NOMO-1 treated with DMSO at 0.1 percent for 48 hours (cell line): ENCODE measurements around the gene CPSF4L.

Experiments used
- DNase-seq: peaks from one replicate; lab custom pipeline; 2025; ENCODE audit not compliant: unreplicated experiment; lab: John Stamatoyannopoulos, UW

The CPSF4L gene

DNA sequence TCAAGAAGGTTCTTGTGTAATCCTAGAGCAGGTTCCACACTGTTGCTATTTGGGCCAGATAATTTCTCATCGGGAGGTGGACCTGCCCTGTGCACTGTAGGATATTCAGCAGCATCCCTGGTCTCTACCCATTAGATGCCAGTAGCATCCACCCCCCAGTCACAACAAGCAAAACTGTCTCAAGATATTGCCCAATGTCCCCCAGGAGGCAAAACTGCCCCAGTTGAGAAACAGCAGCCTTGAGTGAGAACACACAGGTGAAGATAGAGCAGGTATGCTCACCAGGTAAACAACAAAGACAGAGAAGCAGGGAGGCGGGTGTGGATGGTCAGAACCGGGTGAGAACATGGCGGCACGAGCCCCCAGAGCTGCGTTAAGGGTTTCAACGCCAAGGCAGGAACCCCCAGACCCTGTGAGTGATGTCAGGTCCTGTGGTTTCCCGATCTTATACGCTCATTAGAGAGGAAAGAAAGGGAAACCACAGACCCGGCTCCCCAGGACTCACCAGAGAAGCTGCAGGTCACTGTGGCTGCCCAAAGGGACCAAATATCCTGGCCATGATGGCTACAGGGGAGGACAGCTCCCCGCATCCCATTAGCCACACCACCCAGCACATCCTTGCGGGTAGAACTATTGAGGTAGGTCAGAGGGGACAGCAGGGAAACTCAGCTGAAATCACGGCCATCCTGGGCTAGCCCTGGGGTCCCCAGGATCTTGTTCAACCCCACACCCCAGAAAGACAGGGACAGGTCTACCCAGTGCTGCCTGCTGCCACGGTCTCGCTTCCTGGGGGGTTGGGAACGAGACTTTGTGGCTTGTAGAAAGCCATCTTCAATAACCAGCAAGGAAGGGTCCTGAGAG is 28.9 kb upstream of the CPSF4L start:
- peak; percentile 14 for DNase-seq

DNA sequence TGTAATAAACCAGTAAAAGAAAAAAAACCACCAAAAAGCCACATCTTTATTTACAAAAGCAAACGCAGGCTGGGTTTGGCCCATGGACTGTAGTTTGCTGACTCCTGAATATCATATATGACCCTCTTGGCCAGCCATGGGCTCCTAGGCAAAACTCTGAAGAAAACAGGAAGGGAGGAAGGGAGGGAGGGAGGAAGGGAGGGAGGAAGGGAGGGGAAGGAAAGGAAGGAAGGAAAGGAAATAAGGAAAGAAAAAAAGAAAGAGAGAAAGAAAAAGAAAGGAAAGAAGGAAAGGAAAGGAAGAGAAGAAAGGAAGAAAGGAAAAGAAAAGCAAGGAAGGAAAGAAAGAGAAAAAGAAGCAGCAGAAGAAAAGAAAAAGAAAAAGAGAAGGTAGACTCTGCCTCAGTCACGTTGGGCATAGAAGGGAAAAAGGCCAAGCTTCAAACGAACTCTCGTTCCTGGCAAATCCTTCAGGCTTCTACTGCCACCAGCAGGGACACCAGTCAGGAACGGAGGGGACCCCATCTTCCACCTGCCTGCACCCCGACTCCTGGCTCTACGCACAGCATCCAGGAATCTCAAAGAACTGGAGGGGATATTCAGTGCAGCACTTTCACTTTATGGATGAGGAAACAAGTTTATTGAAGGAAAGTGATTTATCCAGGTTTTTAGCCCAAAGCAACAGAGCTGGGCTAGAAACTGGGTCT is 28.0 kb upstream of the CPSF4L start:
- no peak for DNase-seq

DNA sequence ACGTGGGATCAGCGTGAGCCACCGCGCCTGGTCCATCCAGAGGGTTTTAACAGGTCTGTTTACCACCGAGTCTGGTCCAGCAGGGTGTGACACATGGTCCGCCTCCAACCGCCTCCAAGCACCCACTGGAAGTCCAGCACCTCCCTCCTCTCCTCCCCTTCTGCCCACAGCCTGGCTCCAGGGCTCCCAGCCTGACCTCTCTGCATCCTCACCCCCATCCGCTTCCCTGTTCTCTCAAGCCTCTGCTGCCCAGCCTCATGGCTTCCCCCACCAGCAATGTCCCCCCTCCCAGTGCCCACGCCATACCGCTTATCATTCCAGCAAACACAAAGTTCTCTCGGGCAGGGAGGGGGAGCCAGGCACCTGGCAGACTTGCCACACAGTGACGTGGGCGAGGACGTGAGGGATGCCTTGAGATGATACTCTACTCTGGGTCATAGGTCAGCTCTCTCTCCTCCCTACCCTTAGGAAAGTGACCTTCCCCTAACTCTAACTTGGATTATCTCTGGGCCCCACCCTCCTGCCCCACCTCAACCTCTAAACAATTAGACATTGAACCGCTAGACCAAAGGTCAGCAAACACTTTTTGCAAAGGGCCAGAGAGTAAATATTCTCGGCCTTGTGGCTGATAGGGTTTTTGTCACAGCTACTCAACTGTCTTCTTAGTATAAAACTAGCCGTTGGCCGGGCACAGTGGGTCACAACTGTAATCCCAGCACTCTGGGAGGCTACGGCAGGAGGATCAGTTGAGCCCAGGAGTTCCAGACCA is 27.0 kb upstream of the CPSF4L start:
- DNase-seq = no peak

DNA sequence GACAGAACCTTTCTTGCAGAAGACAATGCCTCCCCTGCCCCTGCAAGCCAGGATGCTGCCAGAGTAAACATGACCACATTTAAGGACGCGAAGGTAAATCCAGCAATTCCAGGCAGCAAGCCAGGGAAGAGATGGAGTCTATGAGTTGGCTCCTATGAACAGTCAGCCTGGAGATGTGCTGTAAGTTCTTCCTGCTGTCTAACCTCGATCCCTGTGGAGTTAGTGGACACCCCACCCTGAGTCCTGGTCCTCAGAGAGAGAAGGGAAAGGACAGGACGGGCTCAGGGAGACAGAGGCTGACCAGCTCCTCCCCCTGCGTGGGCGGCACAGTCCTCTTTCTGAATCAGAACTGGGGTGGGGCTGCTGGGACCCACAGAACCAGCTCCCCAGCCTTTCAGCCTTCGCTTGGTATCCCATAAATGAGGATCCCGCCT is 25.2 kb upstream of the CPSF4L start:
- DNase-seq = no peak

DNA sequence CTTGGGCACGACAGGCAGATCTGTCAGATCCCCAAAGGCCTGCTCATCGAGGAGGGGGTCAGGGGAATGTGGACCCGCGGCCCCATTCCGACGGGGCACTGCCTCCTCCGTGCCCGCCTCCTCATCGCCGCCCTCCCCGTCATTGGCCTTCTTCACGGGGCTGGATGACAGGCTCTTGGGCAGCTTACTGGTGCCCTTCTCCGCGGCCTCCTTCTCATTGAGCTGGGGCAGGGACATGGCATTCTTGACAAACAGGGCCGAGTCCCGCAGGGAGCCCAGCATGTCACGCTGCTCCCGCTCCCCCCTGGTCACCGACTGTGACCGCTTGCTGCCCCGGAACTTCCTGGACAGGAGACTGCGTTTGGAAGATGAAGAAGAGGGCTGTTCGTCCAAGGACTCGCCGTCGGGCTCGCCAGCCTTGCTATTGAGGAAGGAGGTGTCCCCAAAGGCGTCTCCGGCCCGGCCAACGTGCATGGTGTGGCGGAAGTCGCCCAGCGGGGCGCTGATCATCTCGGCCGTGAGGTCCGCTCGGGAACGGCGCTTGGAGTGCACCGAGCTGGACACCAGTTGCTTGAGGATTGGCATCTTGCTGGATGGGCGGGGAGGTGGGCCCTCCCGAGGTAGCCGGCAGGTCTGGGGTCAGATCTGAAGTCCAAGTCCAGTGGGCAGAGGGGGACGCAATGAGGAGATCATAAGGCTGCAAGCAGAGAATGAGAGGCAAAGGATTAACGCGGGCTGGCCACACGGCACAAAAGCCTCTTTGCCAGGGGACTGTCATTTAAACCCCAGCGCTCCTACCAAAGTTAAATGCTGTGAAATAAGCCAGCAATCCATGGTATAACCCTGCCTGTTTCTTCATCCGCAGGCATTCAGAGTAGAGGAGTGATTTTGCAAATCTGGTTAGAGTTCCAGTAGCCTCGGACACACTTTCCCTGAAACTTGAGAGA is 24.5 kb upstream of the CPSF4L start:
- DNase-seq = no peak

DNA sequence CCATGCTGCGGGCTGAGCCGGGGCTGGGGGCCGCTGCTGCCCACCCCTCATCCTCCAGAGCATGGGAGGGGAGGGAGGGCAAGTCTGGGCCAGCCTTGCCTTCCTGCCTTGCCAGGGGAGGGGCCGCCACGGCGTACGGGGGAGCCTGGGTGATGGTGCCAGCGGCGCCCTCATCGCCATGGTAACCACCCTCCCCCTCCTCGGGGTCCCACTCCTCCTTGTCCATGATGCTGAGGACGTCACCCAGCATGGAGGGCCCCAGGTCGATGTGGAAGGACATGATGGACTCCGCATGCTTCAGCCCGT is 23.9 kb upstream of the CPSF4L start:
- DNase-seq = no peak

DNA sequence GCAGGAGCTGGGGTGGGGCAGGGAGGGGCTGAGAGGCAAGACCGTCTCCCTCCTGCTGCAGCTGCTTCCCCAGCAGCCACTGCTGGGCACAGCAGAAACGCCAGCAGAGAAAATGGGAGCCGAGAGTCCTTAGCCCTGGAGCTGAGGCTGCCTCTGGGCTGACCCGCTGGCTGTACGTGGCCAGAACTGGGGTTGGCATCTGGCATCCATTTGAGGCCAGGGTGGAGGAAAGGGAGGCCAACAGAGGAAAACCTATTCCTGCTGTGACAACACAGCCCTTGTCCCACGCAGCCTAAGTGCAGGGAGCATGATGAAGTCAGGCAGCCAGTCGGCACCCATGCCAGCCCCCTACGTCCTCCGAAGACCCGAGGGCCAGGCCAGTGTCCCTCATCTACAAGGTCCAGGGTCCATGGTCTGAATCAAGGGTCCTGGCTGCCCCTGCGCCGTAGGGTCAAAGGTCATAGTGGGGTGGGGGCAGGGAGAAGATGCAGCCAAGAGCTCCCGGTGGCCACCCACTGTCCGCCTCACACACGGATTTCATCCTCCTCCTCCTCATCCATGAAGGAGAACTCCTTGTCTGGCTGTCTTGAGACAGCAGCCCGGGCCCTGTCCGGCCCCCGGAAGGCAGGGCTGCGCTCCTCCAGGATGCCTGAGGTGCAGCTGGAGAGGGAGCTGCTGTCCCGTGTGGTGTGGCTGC is 23.4 kb upstream of the CPSF4L start:
- DNase-seq = no peak

DNA sequence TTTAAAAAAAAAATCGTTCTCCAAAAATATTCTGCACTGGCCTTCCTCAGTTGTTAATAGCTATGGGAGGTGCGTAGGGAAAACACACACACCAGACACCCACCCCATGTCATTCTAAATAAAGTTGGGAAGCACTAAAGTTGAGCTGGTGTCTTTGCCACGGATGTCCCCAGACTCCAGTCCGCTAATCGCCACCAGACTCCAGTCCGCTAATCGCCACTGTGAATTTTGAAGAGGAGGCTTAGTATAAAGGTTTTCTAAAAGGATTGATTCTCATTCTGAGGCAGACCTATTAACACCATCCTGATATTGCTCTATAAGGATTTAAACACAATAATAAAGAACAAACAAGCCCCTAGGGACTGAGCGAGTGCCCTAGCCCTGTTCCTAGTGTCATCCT is 22.7 kb upstream of the CPSF4L start:
- DNase-seq = no peak

DNA sequence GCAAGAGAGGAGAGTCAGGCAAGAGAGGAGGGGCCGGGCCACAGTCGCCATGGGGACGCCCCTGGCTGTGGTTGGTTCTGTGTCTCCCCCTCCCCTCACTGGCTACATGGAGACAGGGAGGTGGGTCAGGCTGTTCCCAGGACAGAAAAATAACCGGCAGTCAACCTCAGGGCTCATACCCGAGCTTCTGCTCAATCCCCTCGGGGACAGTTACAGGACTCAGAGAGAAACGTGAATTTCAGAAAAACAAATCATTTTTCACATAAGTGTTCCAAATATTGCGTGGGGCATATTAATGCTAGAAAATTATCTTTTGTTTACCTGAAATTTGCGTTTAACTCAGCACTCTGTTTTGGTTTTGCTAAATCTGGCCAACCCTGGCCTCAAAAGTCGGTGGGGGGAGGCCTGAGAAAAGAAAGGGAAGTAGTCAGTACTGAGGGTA is 22.2 kb upstream of the CPSF4L start:
- DNase-seq = peak; percentile 9

DNA sequence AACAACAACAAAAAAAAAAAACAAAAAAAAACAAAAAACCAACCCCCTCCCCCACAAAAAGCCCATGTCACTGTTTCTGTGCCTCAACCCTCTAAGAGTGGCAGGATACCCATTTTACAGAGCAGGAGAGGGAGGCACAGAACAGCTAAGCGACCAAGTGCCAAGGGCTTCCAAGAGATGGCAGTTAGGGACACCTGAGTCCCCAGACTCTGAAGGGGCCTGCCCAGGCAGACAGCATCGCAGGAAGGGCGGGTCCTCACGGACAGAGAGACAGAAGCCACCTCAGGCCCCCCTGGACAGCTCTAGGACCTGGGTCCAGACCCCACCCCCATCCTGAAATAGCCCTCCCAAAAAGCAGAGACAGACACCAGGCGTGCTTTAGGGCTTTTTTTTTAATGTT is 21.6 kb upstream of the CPSF4L start:
- DNase-seq = no peak

DNA sequence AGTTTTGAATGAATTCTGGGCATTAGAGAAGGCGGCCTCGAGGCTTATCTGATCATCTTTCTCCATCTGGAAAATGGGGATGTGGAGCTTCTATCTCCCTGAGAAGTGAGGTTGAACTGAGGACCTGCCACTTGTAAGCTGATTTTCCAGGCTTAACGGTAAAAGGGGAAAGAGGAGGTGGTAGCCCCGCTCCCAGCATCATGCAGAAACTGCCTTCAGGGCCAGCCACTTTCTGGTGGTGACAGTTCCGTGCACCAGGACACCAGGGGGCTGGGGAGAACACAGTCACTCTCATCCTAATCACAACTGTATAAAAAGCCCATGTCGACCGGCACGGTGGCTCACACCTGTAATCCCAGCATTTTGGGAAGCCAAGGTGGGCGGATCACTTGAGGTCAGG is 20.9 kb upstream of the CPSF4L start:
- no peak for DNase-seq

DNA sequence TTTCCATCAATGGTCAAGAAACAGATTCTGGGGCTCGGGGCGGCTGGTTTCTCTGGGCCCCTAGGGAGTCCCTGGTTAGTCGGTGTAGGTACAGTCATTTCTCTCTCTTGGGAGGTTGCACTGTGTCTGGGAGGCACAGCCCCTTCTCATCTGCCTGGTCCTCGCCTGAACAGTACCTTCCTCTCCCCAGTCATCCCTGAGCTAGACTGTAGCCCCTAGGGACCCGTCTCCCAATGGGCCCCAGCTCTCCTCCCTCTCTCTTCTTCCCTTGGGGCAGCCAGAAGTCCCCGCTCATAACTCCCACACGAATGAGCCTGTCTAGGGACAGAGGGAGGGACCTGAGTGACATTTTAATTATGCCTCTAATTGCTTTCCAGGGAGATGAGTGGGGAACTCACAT is 20.2 kb upstream of the CPSF4L start:
- DNase-seq = no peak

DNA sequence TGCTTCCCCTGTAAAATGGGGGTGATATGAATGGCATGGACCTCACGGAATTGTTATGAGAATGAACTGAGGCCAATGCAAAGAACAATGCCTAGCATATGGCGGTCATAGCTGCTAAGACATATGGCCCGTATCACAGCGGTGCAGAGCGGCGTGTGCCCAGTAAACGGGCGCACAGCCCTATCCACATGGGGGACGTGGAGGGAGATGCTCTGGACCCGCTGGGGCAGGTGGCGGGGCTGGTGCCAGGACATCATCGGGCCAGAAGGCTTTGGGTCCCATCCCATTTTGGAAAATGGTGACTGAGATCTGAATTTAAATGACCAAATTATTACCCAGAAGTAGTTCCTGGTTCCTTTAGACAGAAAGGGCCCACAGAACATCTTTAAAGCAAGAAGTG is 18.5 kb upstream of the CPSF4L start:
- DNase-seq = no peak

DNA sequence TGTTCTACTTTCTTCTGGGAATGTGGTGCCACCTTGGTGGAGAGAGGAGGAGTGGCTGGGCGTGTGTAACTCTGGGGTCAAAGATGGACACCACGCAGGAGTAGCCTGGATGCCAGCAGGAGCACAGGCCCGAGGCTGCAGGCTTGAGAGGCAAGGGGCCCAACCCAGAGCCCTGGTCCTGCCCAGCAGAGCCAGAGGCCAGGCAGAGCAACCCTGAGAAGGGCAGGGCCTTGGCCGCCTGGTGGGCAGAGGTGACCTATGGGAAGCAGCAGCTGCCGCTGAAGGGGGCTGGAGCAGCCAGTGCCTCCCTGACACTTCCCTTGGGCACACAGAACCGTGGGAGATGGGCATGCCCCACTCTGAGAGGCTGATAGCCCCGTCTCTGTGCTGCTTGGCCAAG is 18.0 kb upstream of the CPSF4L start:
- DNase-seq = no peak

DNA sequence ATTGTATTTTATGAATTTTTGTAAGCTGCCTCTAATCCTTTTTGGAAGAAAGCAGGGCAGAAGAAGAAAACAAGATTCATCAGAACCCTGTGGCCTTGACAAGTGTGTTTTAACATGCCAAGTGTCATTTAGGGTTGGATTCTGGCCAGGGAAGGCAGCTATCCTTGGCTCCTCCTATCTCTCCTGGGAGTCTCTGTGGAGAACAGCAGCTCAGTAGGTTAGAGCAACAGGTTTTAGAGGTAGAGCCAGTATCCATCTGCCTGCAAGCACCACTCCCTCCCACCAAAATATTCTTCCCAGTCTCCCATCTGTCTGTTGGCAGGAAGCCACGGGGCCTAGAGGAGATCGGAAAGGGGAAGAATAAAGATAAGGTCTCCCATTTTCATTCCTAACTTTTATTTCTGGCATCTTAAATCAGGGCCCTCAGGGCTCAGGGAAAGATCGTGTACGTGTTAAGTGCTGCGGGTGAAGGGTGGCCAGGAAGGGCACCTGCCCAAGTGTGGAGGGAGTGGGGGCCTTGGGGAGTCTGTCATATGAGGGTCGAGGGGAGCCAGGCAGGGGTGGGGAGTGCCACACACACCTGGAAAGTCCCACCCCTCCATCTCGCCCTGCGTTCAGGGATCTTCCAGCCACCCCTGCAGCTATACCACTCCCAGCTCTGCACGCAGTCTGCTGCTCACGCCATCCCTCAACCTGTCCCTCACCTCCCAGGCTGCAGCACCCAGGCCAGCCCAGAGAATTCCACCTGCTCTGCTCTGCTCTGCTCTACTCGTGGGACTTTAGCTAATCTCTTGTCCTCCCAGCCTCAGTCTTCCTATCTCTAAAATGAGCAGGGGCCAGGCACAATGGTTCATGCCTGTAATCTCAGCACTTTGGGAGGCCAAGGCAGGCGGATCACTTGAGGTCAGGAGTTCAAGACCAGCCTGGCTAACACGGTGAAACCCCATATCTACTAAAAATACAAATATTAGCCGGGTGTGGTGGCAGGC is 17.1 kb upstream of the CPSF4L start:
- no peak for DNase-seq

DNA sequence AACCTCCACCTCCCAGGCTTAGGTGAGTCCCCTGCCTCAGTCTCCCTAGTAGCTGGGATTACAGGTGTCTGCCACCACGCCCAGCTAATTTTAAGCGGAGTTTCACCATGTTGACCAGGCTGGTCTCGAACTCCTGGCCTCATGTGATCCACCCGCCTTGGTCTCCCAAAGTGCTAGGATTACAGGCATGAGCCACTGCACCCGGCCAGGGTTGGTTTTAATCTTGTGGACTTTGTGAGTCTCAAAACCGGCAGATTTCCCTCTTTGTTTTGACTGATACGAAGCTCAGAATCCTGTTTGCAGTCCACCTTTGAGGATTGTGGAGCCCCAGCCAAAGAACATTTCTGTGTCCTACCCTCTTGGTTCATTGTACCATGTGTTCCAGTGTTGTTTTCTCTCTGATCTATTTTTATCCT is 16.4 kb upstream of the CPSF4L start:
- no peak for DNase-seq

DNA sequence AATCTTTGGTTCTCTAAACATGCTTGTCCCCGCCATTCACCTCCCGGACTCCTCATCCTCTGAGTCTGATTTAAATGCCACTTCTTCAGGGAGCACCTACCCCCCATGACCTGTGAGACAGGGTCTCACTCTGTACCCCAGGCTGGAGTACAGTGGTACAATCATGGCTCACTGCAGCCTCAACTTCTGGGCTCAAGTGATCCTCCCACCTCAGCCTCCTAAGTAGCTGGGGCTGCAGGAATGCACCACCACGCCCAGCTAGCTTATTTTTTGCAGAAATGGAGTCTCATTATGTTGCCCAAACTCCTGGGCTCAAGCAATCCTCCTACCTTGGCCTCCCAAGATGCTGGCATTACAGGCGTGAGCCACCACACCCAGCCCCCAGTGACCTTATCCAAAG is 12.8 kb upstream of the CPSF4L start:
- no peak for DNase-seq

DNA sequence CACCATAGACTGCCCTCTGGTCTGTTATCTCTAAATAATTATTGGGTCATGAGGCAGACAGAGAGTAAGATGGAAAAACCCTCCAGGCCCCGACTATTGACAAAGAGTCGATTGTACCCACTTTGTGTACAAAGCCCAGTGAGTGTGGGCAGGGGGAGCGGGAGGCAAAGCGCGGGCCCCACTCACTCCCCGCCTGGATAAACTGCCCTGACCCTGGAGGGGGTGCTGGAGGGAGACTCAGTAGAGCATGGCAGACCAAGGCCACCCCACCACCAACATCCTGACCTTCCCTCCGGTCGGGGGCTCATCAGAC is 11.2 kb upstream of the CPSF4L start:
- no peak for DNase-seq

DNA sequence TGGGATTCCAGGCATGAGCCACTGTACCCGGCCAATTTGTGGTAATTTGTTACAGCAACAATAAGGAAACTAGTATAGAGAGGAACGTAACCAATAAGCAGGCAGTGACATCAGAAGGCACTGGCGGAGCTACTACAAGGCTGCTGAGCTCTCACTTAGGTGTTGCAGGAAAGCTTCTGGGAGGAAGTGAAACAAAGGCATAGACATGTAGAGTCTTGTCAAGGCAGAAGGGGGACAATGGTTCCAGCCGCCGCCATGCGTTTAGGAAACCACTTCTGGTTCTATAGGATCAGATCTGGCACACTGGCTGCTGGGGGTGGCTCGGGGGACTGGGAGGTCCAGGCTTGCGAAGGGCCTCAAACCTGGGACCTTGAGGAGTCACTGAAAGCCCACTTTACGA is 9.4 kb upstream of the CPSF4L start:
- peak; percentile 98 for DNase-seq
